Kidney (tissue), 14 donors: ENCODE measurements around the gene AKR1B1. TPM values are rescaled to one million over a fixed set of nuclear protein-coding genes. Genes with fewer than 3 reads are reported as not detected.

Source experiments
- DNase-seq, 5 donors: peaks; one replicate each; pipeline ENCODE4 v3.0.0-alpha.2; 2013 to 2020
- FAIRE-seq: peaks from 2 replicates; lab custom pipeline; 2012; peaks lifted over from hg19 to GRCh38; lab: Jason Lieb, UNC
- H3K27ac ChIP-seq, 2 donors: one replicate each; pipeline ENCODE4 v1.7.0; 2013; ENCODE audit warnings: low read depth in 2 of 2, low read length in 2 of 2, inconsistent platforms in 1 of 2
- H3K27me3 ChIP-seq: one replicate; pipeline ENCODE4 v1.7.1; 2013; ENCODE audit warnings: low read length, inconsistent platforms; ENCODE audit not compliant: control insufficient read depth, insufficient read depth
- H3K36me3 ChIP-seq, 3 donors: one replicate each; pipeline versions ENCODE4 v1.7.0 to v1.7.1; 2013; ENCODE audit warnings: low read length in 3 of 3, control low read depth in 1 of 3, inconsistent platforms in 1 of 3; ENCODE audit not compliant: insufficient read depth in 3 of 3, control insufficient read depth in 2 of 3
- H3K4me1 ChIP-seq, 3 donors: one replicate each; pipeline versions ENCODE4 v1.7.0 to v1.7.1; 2013; ENCODE audit warnings: low read length in 3 of 3, inconsistent platforms in 1 of 3, low read depth in 1 of 3; ENCODE audit not compliant: control insufficient read depth in 2 of 3, insufficient read depth in 2 of 3
- H3K4me3 ChIP-seq, 3 donors: one replicate each; pipeline versions ENCODE4 v1.7.0 to v1.8.1; 2013; ENCODE audit warnings: low read length in 3 of 3, control low read depth in 1 of 3, inconsistent platforms in 1 of 3
- H3K9ac ChIP-seq, 3 donors: one replicate each; pipeline versions ENCODE4 v1.7.0 to v1.7.1; 2013; ENCODE audit warnings: low read length in 3 of 3, control low read depth in 1 of 3, inconsistent platforms in 1 of 3
- H3K9me3 ChIP-seq, 3 donors: one replicate each; pipeline versions ENCODE4 v1.7.0 to v1.7.1; 2013; ENCODE audit warnings: low read length in 3 of 3, control low read depth in 1 of 3, inconsistent platforms in 1 of 3; ENCODE audit not compliant: control insufficient read depth in 2 of 3, insufficient read depth in 1 of 3
- CTCF ChIP-seq: IDR thresholded peaks from 3 replicates; pipeline ENCODE4 v1.5.1; 2012; ENCODE audit warnings: mild to moderate bottlenecking, moderate library complexity, borderline replicate concordance; ENCODE audit not compliant: insufficient read depth; ENCODE audit errors: extremely low read depth
- intact Hi-C: fragments of 100-400 bp; cut with DNase I; formaldehyde crosslinking; loops from one replicate; pipeline ENCODE4 v1.11.1; 2022
- polyA plus RNA-seq: library from polyadenylated mRNA; stranded (reverse); fragments of 350-450 nt; fragmentation: Illumina TruSeq; extraction: RNeasy Lipid Tissue Mini Kit (QIAGEN cat#74804); gene quantifications from one replicate; pipeline ENCODE4 v1.2.3, GENCODE V29; 2014; ENCODE audit warnings: low read depth, low replicate concordance; ENCODE audit not compliant: insufficient read depth
- total RNA-seq: library from RNA; stranded (reverse); fragmentation: NEBNext Ultra II Directional; extraction: Animal tissue kit (Norgen Biotek cat#: 25700); gene quantifications from one replicate; pipeline ENCODE4 v1.2.1, GENCODE V29; 2021
- donor health status: control.
- donor health status: control.
- donor health status: control.
- donor health status: control.
- donor health status: control.
- donor health status: DM: yes; HTN: yes; CAD: no.
- donor health status: Normal renal cell carcinoma (clear cell type).

The AKR1B1 gene
- total and polyA plus RNA-seq, 2 donors from 2014 or later = 93.8 to 183 TPM

GRCh38 chr7:134461916-134462315, 3.0 kb upstream of the AKR1B1 start:
- no peak for FAIRE-seq
- TF ChIP-seq CTCF = no peak
- intact Hi-C loops = no loop called here

GRCh38 chr7:134459981-134460380, 1.1 kb upstream of the AKR1B1 start:
- no peak for TF ChIP-seq CTCF
- H3K9me3 ChIP-seq = no peaks in the 10 kb centered on the region
- DNase-seq (no peak), FAIRE-seq (no peak)
- no peak overlapping the region for H3K9ac ChIP-seq
- H3K36me3 ChIP-seq = no peaks in the 10 kb centered on the region
- intact Hi-C loops = no loop called here
- H3K4me1 ChIP-seq = peaks cover 0 to 4% (median 0%) of the 10 kb centered on the region in 3 donors
- no peaks in the 10 kb centered on the region for H3K27me3 ChIP-seq
- no peak overlapping the region for H3K27ac ChIP-seq
- H3K4me3 ChIP-seq = no peak overlapping the region

More at GRCh38 chr7:134461916-134462315, 3.0 kb upstream of the AKR1B1 start:
- no peak for DNase-seq
- no peak overlapping the region for H3K27ac ChIP-seq
- H3K4me1 ChIP-seq = peaks cover 0 to 4% (median 0%) of the 10 kb centered on the region in 3 donors
- no peaks in the 10 kb centered on the region for H3K36me3 ChIP-seq
- H3K9ac ChIP-seq = no peak overlapping the region
- H3K27me3 ChIP-seq = no peaks in the 10 kb centered on the region
- no peak overlapping the region for H3K4me3 ChIP-seq
- H3K9me3 ChIP-seq = no peaks in the 10 kb centered on the region

- FAIRE-seq (no peak), DNase-seq (peak; percentile 72 to 86 (median 76))
- Histone ChIP-seq H3K9me3 (no peaks in the 10 kb centered on the region), H3K4me3 (peak overlapping the region; percentile 65 to 90 (median 70)), H3K27ac (peak overlapping the region; percentile 29 to 80), H3K27me3 (no peaks in the 10 kb centered on the region), H3K36me3 (no peaks in the 10 kb centered on the region), H3K4me1 (peaks cover 0 to 12% (median 0%) of the 10 kb centered on the region in 3 donors), H3K9ac (peak overlapping the region; percentile 35 to 62 (median 35))
- intact Hi-C loops = no loop called here
- peak; percentile 12 for TF ChIP-seq CTCF
These were observed 527 bp downstream of the AKR1B1 start for GRCh38 chr7:134458341-134458805.

GRCh38 chr7:134457210-134457609, 1.7 kb downstream of the AKR1B1 start:
- Histone ChIP-seq H3K9ac (no peak overlapping the region), H3K4me3 (no peak overlapping the region), H3K27me3 (no peaks in the 10 kb centered on the region), H3K27ac (no peak overlapping the region), H3K36me3 (no peaks in the 10 kb centered on the region), H3K4me1 (peaks cover 0 to 19% (median 9%) of the 10 kb centered on the region in 3 donors), H3K9me3 (no peaks in the 10 kb centered on the region)
- intact Hi-C loops = no loop called here
- FAIRE-seq (no peak), DNase-seq (no peak)
- TF ChIP-seq CTCF = no peak
